ENCODE results near the gene USP34. TPM values are rescaled to one million over a fixed set of nuclear protein-coding genes. Genes with fewer than 3 reads are reported as not detected.
"Not testable (repeated sequence)": the region's sequence is repeated elsewhere in the genome, so short reads cannot be mapped to it uniquely, and the experiment has no call there.

USP34 gene
- total and polyA plus RNA-seq, 4 donors = 25.2 to 146 (median 91.3) TPM

GRCh38 chr2:61454383-61454782 is 16.5 kb downstream of the USP34 start:
- intact Hi-C loops (cut with DNase I) = no loop called here
- H3K9me3 ChIP-seq (ENCODE audit: control insufficient read depth, low read length) = no peaks in the 10 kb centered on the region
- no peaks in the 10 kb centered on the region for H3K27me3 ChIP-seq (ENCODE audit: control insufficient read depth in 1 of 2, insufficient read depth in 2 of 2, low read length in 1 of 2)
- ATAC-seq (ENCODE audit: low FRiP score) (no peak), DNase-seq (no peak)
- WGBS, 2 donors = 98% methylated on average over 5 of the region's 5 CpGs
- peaks cover 0 to 2% of the 10 kb centered on the region in 2 donors for H3K4me1 ChIP-seq (ENCODE audit: control insufficient read depth in 1 of 2, insufficient read depth in 2 of 2, low read length in 2 of 2)
- no peak overlapping the region for H3K27ac ChIP-seq (ENCODE audit: low read depth in 1 of 2, low read length in 2 of 2)
- no peak overlapping the region for H3K4me3 ChIP-seq (ENCODE audit: low read length in 2 of 2)
- no peaks in the 10 kb centered on the region for H3K36me3 ChIP-seq (ENCODE audit: control insufficient read depth in 1 of 2, insufficient read depth in 2 of 2, low read length in 1 of 2)

DNA sequence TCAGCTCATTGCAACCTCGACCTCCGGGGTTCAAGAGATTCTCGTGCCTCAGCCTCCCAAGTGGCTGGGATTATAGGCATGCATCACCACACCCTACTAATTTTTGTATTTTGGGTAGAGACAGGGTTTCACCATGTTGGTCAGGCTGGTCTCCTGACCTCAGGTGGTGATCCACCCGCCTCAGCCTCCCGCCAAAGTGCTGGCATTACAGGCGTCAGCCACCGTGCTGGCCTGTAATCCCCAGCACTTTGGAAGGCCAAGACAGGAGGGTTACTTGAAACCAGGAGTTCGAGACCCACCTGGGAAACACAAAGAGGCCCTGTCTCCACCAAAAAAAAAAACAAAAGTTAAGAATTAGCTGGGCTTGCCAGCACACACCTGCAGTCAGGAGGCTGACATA is 18.5 kb downstream of the USP34 start:
- Histone ChIP-seq H3K27ac (ENCODE audit: low read depth in 1 of 2, low read length in 2 of 2) (no peak overlapping the region), H3K9me3 (ENCODE audit: control insufficient read depth, low read length) (peaks cover 1% of the 10 kb centered on the region), H3K36me3 (ENCODE audit: control insufficient read depth in 1 of 2, insufficient read depth in 2 of 2, low read length in 1 of 2) (no peaks in the 10 kb centered on the region), H3K4me3 (ENCODE audit: low read length in 2 of 2) (no peak overlapping the region), H3K27me3 (ENCODE audit: control insufficient read depth in 1 of 2, insufficient read depth in 2 of 2, low read length in 1 of 2) (no peaks in the 10 kb centered on the region), H3K4me1 (ENCODE audit: control insufficient read depth in 1 of 2, insufficient read depth in 2 of 2, low read length in 2 of 2) (peaks cover 0 to 2% of the 10 kb centered on the region in 2 donors)
- DNase-seq (no peak), ATAC-seq (ENCODE audit: low FRiP score) (no peak)
- intact Hi-C loops (cut with DNase I) = no loop called here
- 94 to 98% methylated on average over 7 to 8 of the region's 8 CpGs for WGBS, 2 donors

- H3K27ac ChIP-seq (ENCODE audit: low read depth in 1 of 2, low read length in 2 of 2) = no peak overlapping the region
- 95 to 98% methylated on average over 9 of the region's 9 CpGs for WGBS, 2 donors
- no peak for ATAC-seq (ENCODE audit: low FRiP score)
- H3K36me3 ChIP-seq (ENCODE audit: control insufficient read depth in 1 of 2, insufficient read depth in 2 of 2, low read length in 1 of 2) = no peaks in the 10 kb centered on the region
- no peak overlapping the region for H3K4me3 ChIP-seq (ENCODE audit: low read length in 2 of 2)
- peaks cover 1% of the 10 kb centered on the region for H3K9me3 ChIP-seq (ENCODE audit: control insufficient read depth, low read length)
- H3K27me3 ChIP-seq (ENCODE audit: control insufficient read depth in 1 of 2, insufficient read depth in 2 of 2, low read length in 1 of 2) = no peaks in the 10 kb centered on the region
- intact Hi-C loops (cut with DNase I) = no loop called here
- H3K4me1 ChIP-seq (ENCODE audit: control insufficient read depth in 1 of 2, insufficient read depth in 2 of 2, low read length in 2 of 2) = peaks cover 0 to 2% of the 10 kb centered on the region in 2 donors
- DNase-seq = no peak
These were observed 19.7 kb downstream of the USP34 start for GRCh38 chr2:61451178-61451577.

DNA sequence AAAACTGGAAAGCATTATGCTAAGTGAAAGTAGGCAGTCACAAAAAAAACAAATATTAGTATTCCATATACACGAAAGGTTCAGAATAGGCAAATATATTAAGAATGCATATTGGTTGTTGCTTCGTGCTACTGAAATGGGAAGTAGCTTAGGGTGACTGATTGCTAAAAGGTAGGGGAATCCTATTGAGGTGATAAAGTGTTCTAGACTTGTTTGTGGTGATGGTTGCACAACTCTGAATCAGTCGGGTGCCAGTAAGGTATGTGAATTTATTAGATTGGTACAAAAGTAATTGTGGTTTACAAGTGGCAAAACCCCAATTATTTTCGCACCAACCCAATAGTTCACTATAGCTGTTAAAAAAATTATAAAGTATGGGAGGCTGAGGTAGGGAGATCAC is 20.7 kb downstream of the USP34 start:
- DNase-seq (no peak), ATAC-seq (ENCODE audit: low FRiP score) (no peak)
- intact Hi-C loops (cut with DNase I) = no loop called here
- Histone ChIP-seq H3K4me1 (ENCODE audit: control insufficient read depth in 1 of 2, insufficient read depth in 2 of 2, low read length in 2 of 2) (no peaks in the 10 kb centered on the region), H3K9me3 (ENCODE audit: control insufficient read depth, low read length) (peaks cover 1% of the 10 kb centered on the region), H3K27me3 (ENCODE audit: control insufficient read depth in 1 of 2, insufficient read depth in 2 of 2, low read length in 1 of 2) (no peaks in the 10 kb centered on the region), H3K27ac (ENCODE audit: low read depth in 1 of 2, low read length in 2 of 2) (no peak overlapping the region), H3K36me3 (ENCODE audit: control insufficient read depth in 1 of 2, insufficient read depth in 2 of 2, low read length in 1 of 2) (no peaks in the 10 kb centered on the region), H3K4me3 (ENCODE audit: low read length in 2 of 2) (no peak overlapping the region)
- WGBS, 2 donors = 92 to 95% methylated on average over 4 of the region's 4 CpGs

- 84 to 92% methylated on average over 2 of the region's 2 CpGs for WGBS, 2 donors
- H3K9me3 ChIP-seq (ENCODE audit: control insufficient read depth, low read length) = peaks cover 1% of the 10 kb centered on the region
- ATAC-seq (ENCODE audit: low FRiP score) (no peak), DNase-seq (no peak)
- intact Hi-C loops (cut with DNase I) = no loop called here
- no peaks in the 10 kb centered on the region for H3K27me3 ChIP-seq (ENCODE audit: control insufficient read depth in 1 of 2, insufficient read depth in 2 of 2, low read length in 1 of 2)
- H3K4me1 ChIP-seq (ENCODE audit: control insufficient read depth in 1 of 2, insufficient read depth in 2 of 2, low read length in 2 of 2) = no peaks in the 10 kb centered on the region
- no peaks in the 10 kb centered on the region for H3K36me3 ChIP-seq (ENCODE audit: control insufficient read depth in 1 of 2, insufficient read depth in 2 of 2, low read length in 1 of 2)
- no peak overlapping the region for H3K4me3 ChIP-seq (ENCODE audit: low read length in 2 of 2)
- no peak overlapping the region for H3K27ac ChIP-seq (ENCODE audit: low read depth in 1 of 2, low read length in 2 of 2)
These were observed 22.7 kb downstream of the USP34 start for GRCh38 chr2:61448229-61448628.

- H3K9me3 ChIP-seq (ENCODE audit: control insufficient read depth, low read length); H3K36me3 ChIP-seq (ENCODE audit: control insufficient read depth in 1 of 2, insufficient read depth in 2 of 2, low read length in 1 of 2); H3K4me3 ChIP-seq (ENCODE audit: low read length in 2 of 2); ATAC-seq (ENCODE audit: low FRiP score); H3K27me3 ChIP-seq (ENCODE audit: control insufficient read depth in 1 of 2, insufficient read depth in 2 of 2, low read length in 1 of 2); intact Hi-C loops (cut with DNase I); DNase-seq; H3K27ac ChIP-seq (ENCODE audit: low read depth in 1 of 2, low read length in 2 of 2); H3K4me1 ChIP-seq (ENCODE audit: control insufficient read depth in 1 of 2, insufficient read depth in 2 of 2, low read length in 2 of 2): not testable (repeated sequence)
- 90% methylated on average over 7 of the region's 7 CpGs for WGBS, 2 donors
These were observed 23.9 kb downstream of the USP34 start for GRCh38 chr2:61446971-61447370.

- DNase-seq (no peak), ATAC-seq (ENCODE audit: low FRiP score) (no peak)
- H3K4me1 ChIP-seq (ENCODE audit: control insufficient read depth in 1 of 2, insufficient read depth in 2 of 2, low read length in 2 of 2) = no peaks in the 10 kb centered on the region
- no peak overlapping the region for H3K4me3 ChIP-seq (ENCODE audit: low read length in 2 of 2)
- H3K36me3 ChIP-seq (ENCODE audit: control insufficient read depth in 1 of 2, insufficient read depth in 2 of 2, low read length in 1 of 2) = no peaks in the 10 kb centered on the region
- no peaks in the 10 kb centered on the region for H3K27me3 ChIP-seq (ENCODE audit: control insufficient read depth in 1 of 2, insufficient read depth in 2 of 2, low read length in 1 of 2)
- intact Hi-C loops (cut with DNase I) = no loop called here
- no peaks in the 10 kb centered on the region for H3K9me3 ChIP-seq (ENCODE audit: control insufficient read depth, low read length)
- WGBS, 2 donors = 85 to 93% methylated on average over 7 of the region's 7 CpGs
- no peak overlapping the region for H3K27ac ChIP-seq (ENCODE audit: low read depth in 1 of 2, low read length in 2 of 2)
These were observed 27.4 kb downstream of the USP34 start for GRCh38 chr2:61443342-61444041.

GRCh38 chr2:61439241-61440002 is 31.5 kb downstream of the USP34 start:
- ATAC-seq (ENCODE audit: low FRiP score) (peak; percentile 33), DNase-seq (no peak)
- Histone ChIP-seq H3K27me3 (ENCODE audit: control insufficient read depth in 1 of 2, insufficient read depth in 2 of 2, low read length in 1 of 2) (no peaks in the 10 kb centered on the region), H3K9me3 (ENCODE audit: control insufficient read depth, low read length) (no peaks in the 10 kb centered on the region), H3K36me3 (ENCODE audit: control insufficient read depth in 1 of 2, insufficient read depth in 2 of 2, low read length in 1 of 2) (no peaks in the 10 kb centered on the region), H3K4me3 (ENCODE audit: low read length in 2 of 2) (no peak overlapping the region), H3K4me1 (ENCODE audit: control insufficient read depth in 1 of 2, insufficient read depth in 2 of 2, low read length in 2 of 2) (no peaks in the 10 kb centered on the region), H3K27ac (ENCODE audit: low read depth in 1 of 2, low read length in 2 of 2) (no peak overlapping the region)
- intact Hi-C loops (cut with DNase I) = no loop called here
- WGBS, 2 donors = 64 to 70% methylated on average over 7 of the region's 7 CpGs

DNA sequence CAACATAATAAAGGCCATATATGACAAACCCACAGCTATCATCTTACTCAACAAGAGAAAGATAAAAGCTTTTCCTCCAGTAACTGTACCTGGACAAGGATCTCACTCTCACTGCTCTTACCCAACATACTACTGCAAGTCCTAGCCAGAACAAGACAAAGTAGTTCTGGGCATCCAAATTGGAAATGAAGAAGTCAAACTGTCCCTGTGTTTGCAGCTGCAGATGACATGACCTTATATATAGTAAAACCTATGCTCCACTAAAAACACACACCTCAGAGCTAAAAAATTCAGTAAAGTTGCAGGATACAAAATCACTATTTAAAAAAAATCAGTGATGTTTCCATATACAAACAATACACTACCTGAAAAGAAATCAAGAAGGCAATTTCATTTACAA is 32.2 kb downstream of the USP34 start:
- DNase-seq = no peak
- Histone ChIP-seq H3K27me3 (ENCODE audit: control insufficient read depth in 1 of 2, insufficient read depth in 2 of 2, low read length in 1 of 2) (no peaks in the 10 kb centered on the region), H3K4me1 (ENCODE audit: control insufficient read depth in 1 of 2, insufficient read depth in 2 of 2, low read length in 2 of 2) (no peaks in the 10 kb centered on the region), H3K36me3 (ENCODE audit: control insufficient read depth in 1 of 2, insufficient read depth in 2 of 2, low read length in 1 of 2) (no peaks in the 10 kb centered on the region), H3K4me3 (ENCODE audit: low read length in 2 of 2) (no peak overlapping the region), H3K27ac (ENCODE audit: low read depth in 1 of 2, low read length in 2 of 2) (no peak overlapping the region), H3K9me3 (ENCODE audit: control insufficient read depth, low read length) (no peaks in the 10 kb centered on the region)
- intact Hi-C loops (cut with DNase I) = no loop called here
- ATAC-seq (ENCODE audit: low FRiP score) = no peak
